ENCODE data around the gene POU2AF3. TPM values are rescaled to one million over a fixed set of nuclear protein-coding genes. Genes with fewer than 3 reads are reported as not detected.
"Not testable (repeated sequence)": the region's sequence is repeated elsewhere in the genome, so short reads cannot be mapped to it uniquely, and the experiment has no call there.

POU2AF3 gene, protein sequence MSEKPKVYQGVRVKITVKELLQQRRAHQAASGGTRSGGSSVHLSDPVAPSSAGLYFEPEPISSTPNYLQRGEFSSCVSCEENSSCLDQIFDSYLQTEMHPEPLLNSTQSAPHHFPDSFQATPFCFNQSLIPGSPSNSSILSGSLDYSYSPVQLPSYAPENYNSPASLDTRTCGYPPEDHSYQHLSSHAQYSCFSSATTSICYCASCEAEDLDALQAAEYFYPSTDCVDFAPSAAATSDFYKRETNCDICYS
- total RNA-seq = not detected

DNA sequence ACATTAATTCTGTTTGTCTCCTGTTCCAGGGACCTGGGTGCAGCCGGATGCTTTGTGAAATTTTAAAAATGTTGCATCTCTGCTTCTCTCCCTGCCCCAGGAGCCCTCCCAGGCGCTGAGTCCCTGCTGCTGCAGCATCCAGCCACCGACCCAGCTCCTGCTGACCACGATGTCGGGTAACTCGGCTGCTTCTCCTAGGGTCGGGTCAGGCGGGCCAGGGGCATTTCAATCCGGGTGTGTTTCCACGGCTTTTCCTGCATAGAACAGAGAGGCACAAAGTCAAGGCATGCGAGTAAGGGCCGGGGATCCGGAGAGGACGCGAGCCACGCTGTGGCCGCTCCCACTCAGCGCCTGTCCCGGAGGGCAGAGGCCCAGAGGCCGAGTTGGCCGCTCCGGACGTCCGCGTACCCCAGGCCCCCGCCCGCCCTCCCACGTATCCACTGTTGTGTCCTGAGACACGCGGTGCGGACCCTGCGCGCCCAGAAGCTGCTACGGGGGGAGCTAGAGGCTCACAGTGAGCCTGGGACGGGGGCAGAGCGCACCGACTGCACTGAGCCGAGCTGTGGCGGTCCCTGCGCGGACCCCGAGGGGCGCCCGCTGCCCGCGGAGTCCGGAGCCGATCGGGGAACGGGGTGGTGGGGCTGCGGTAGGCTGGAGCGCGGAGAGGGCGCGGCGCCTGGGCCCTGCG is at the start of gene POU2AF3:
POU2AF3 (plus strand) TSS at position 134 of the 688 bp plus-strand sequence; CDS start at position 170, 36 bp downstream.
- Histone ChIP-seq H3K9me3 (ENCODE audit: low read depth, low read length) (no peaks in the 10 kb centered on the region), H3K27me3 (ENCODE audit: insufficient read depth, low read length) (peaks cover 26% of the 10 kb centered on the region), H3K4me1 (ENCODE audit: insufficient read depth, low read length) (peaks cover 4% of the 10 kb centered on the region), H3K4me3 (ENCODE audit: low read length) (peak within 1 kb of the TSS; percentile 30)

DNA sequence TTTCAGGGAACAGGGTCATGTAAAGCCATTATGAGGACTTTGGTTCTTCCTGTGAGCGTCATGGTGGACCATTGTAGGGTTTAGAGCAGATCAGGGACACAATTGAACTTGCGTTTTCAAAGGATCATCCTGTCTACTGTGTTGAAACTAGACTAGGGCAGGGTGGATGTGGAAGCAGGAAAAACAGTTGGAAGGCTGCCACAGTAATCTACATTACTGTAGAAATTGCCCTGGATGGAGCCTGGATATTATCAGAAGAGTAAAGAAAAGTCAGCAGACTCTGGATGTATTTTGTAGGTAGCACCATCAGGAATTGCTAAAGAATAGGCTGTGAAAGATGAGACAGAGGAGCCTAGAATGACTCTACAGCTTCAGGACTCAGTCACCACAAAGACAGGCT is 47.4 kb upstream of the POU2AF3 start:
- no peaks in the 10 kb centered on the region for H3K9me3 ChIP-seq (ENCODE audit: low read depth, low read length)
- peaks cover 8% of the 10 kb centered on the region for H3K27me3 ChIP-seq (ENCODE audit: insufficient read depth, low read length)
- no peaks in the 10 kb centered on the region for H3K4me1 ChIP-seq (ENCODE audit: insufficient read depth, low read length)
- H3K4me3 ChIP-seq (ENCODE audit: low read length) = no peak overlapping the region

DNA sequence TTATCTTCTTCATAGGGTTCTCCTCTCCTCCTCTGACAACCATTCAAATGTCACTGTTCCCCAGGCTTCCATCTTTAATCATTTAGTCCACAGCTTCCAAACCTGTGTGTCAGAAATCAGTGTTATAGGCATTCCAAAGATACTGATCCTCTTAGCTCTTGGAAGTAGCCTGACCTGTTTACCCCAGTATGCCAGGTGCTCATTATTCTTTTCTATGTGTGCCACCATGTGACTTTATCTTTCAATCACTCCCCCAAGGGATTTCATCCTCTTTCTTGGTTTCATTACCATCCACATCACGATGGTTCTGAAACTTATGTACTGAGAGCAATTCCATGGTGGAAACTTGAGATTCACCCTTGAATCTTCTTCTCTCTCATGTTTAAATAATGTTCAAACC is 45.2 kb upstream of the POU2AF3 start:
- Histone ChIP-seq H3K4me3 (ENCODE audit: low read length) (no peak overlapping the region), H3K4me1 (ENCODE audit: insufficient read depth, low read length) (no peaks in the 10 kb centered on the region), H3K9me3 (ENCODE audit: low read depth, low read length) (no peaks in the 10 kb centered on the region), H3K27me3 (ENCODE audit: insufficient read depth, low read length) (peaks cover 1% of the 10 kb centered on the region)

DNA sequence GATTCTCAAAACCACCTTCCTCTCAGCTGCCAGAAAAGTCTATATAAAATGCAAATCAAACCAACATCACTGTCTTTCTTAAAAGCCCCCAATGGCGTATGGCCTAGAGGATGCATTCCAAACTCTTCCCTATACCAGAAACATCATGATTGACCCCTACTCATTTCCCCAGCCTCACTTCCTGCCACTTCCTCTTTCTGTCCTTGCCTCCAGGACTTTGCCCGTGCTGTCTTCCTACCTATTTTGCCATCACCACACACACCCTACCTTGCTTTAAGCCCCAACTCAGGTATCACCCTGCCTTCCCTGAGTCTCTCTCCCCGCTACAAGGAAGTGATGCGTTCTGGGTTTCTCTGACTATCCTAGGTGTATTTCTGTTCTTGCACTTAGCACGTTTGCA is 44.7 kb upstream of the POU2AF3 start:
- no peak overlapping the region for H3K4me3 ChIP-seq (ENCODE audit: low read length)
- H3K9me3 ChIP-seq (ENCODE audit: low read depth, low read length) = no peaks in the 10 kb centered on the region
- no peaks in the 10 kb centered on the region for H3K4me1 ChIP-seq (ENCODE audit: insufficient read depth, low read length)
- H3K27me3 ChIP-seq (ENCODE audit: insufficient read depth, low read length) = no peaks in the 10 kb centered on the region

DNA sequence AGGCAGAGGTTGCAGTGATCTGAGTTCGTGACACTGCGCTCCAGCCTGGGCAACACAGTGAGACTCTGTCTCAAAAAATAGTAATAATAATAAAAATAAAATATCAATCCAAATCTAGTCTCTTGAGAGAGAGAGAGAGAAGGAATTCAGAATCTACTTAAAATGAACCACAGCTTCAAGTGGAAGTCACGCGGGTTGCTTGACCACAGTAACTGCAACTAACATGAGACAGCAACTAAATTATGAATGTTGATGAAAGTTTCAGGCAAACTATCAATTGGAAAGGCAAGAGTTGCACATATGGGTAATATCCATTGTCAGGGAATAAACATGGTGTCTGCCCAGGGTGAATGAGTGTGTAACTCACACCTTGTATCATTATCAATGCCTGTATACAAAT is 40.3 kb upstream of the POU2AF3 start:
- H3K9me3 ChIP-seq (ENCODE audit: low read depth, low read length) = no peaks in the 10 kb centered on the region
- no peaks in the 10 kb centered on the region for H3K4me1 ChIP-seq (ENCODE audit: insufficient read depth, low read length)
- H3K27me3 ChIP-seq (ENCODE audit: insufficient read depth, low read length) = peaks cover 5% of the 10 kb centered on the region
- H3K4me3 ChIP-seq (ENCODE audit: low read length) = no peak overlapping the region

DNA sequence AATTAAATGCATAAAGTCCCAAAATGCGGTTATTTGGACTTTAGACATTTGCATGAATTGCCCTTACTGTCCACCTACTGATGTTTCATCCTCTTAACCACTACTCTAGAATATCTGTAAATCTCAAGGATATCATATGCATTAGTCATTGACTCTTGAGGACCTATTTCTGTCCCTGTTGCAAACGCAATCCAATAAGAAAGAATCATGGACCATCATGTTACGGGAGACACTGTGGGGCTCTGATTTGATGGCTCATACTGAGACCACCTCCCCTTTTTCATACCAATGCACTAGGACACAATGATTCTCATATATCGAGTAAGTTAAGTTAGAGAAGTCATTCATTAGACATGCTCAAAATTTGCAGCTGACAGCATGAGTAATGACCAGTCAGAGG is 38.5 kb upstream of the POU2AF3 start:
- Histone ChIP-seq H3K4me3 (ENCODE audit: low read length) (no peak overlapping the region), H3K27me3 (ENCODE audit: insufficient read depth, low read length) (peaks cover 5% of the 10 kb centered on the region), H3K9me3 (ENCODE audit: low read depth, low read length) (no peaks in the 10 kb centered on the region)

DNA sequence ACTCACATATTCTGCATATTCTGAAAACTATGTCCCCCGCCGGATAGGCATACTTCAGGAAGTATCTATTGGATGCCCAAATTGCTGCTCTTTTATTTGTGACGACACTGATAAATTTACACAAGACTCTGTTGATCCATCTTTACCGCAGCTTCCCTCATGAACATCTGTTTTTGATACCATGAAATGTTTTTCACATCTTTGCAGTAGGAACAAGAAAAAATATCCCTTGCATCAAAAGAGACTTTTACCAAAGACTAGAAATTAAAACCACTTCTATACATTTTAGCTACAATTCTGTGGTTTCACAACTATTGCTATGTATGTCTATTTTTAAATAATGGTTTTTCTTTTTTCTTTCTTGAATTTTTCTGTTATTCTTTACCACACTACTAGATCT is 37.5 kb upstream of the POU2AF3 start:
- Histone ChIP-seq H3K9me3 (ENCODE audit: low read depth, low read length) (no peaks in the 10 kb centered on the region), H3K4me1 (ENCODE audit: insufficient read depth, low read length) (no peaks in the 10 kb centered on the region), H3K4me3 (ENCODE audit: low read length) (no peak overlapping the region), H3K27me3 (ENCODE audit: insufficient read depth, low read length) (peaks cover 5% of the 10 kb centered on the region)

More for the DNA sequence above, 38.5 kb upstream of the POU2AF3 start:
- H3K4me1 ChIP-seq (ENCODE audit: insufficient read depth, low read length) = no peaks in the 10 kb centered on the region

DNA sequence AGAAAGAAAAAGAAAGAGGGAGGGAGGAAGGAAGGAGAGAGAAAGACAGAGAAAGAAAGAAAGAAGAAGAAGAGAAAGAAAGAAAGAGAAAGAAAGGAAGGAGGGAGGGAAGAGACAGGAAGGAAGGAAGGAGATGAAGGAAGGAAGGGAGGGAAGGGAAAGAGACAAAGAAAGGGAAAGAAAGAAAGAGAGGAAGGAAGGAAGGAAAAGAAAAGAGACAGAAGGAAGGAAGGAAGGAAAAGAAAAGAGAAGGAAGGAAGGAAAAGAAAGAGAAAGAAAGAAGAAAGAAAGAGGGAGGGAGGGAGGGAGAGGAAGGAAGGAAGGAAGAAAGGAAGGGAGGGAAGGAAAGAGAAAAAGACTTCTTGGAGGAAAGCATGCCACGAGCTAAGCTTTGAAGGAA is 33.7 kb upstream of the POU2AF3 start:
- H3K4me1 ChIP-seq (ENCODE audit: insufficient read depth, low read length) = no peaks in the 10 kb centered on the region
- H3K27me3 ChIP-seq (ENCODE audit: insufficient read depth, low read length) = peaks cover 5% of the 10 kb centered on the region
- no peaks in the 10 kb centered on the region for H3K9me3 ChIP-seq (ENCODE audit: low read depth, low read length)

DNA sequence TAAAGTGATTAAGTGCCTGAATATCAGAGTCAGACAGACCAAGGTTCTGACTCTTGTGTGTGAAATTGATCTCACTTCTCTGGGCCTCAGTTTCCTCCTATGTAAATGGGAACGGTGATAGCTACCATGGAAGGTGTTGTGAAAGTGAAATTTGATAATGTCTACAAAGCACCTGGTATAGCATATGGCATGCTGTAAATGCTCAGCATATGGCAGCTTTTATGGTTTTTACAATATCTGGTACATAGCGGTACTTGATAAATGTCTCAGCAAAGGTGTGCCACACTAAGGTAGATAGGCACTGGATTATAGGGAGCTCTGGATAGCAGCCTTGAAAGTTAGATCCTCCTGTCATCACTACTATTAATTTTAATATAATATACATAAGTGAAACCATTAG is 32.9 kb upstream of the POU2AF3 start:
- Histone ChIP-seq H3K4me1 (ENCODE audit: insufficient read depth, low read length) (no peaks in the 10 kb centered on the region), H3K9me3 (ENCODE audit: low read depth, low read length) (no peaks in the 10 kb centered on the region), H3K4me3 (ENCODE audit: low read length) (no peak overlapping the region), H3K27me3 (ENCODE audit: insufficient read depth, low read length) (peaks cover 5% of the 10 kb centered on the region)

More for the DNA sequence above, 33.7 kb upstream of the POU2AF3 start:
- no peak overlapping the region for H3K4me3 ChIP-seq (ENCODE audit: low read length)

DNA sequence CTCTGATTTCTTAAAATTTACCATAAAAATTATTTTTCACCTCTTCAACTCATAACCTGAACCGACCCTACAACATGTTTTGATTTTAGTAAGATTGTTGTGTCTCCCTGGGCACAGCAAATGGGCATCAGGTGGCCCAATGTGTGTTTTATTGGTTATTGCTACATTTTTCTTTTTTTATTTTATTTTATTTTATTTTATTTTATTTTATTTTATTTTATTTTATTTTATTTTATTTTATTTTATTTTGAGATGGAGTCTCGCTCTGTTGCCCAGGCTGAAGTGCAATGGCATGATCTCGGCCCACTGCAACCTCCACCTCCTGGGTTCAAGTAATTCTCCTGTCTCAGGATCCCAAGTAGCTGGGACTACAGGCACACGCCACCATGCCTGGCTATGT is 30.0 kb upstream of the POU2AF3 start:
- not testable (repeated sequence) for H3K9me3 ChIP-seq (ENCODE audit: low read depth, low read length); H3K27me3 ChIP-seq (ENCODE audit: insufficient read depth, low read length); H3K4me3 ChIP-seq (ENCODE audit: low read length); H3K4me1 ChIP-seq (ENCODE audit: insufficient read depth, low read length)

DNA sequence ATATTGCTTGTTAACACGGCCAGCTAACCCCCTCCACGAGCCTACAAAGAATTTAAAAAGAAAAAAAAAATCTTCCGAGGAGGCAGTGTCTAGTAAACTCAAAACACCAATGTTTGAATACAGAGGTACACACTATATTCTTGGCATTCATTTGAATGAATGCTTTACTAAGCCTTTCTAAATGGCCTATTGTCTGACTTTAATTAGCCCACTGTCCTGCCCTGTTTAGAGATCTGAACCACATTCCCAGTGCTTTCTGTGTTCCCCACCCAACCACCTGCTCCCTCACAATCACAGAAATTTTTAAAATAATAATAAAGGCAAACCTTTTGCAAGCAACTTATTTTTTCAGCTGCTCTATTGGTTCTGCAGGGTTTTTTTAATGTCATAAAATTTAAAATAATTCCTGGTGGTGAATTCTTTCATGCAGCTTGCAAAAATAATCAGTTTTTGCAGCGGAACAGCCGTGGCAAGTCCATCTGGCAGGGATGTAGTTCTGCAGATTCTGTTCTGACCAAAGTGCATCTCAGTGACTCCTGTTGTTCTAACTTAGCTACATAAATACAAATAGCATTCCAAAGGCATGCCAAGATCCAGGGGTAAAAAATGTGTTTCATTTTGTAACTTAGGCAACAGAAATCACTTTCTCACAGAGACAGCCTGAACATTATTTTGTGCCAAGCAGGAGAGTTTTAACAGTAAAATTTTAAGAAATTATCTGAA is 29.0 kb upstream of the POU2AF3 start:
- Histone ChIP-seq H3K9me3 (ENCODE audit: low read depth, low read length) (no peaks in the 10 kb centered on the region), H3K27me3 (ENCODE audit: insufficient read depth, low read length) (no peaks in the 10 kb centered on the region), H3K4me3 (ENCODE audit: low read length) (no peak overlapping the region), H3K4me1 (ENCODE audit: insufficient read depth, low read length) (no peaks in the 10 kb centered on the region)

DNA sequence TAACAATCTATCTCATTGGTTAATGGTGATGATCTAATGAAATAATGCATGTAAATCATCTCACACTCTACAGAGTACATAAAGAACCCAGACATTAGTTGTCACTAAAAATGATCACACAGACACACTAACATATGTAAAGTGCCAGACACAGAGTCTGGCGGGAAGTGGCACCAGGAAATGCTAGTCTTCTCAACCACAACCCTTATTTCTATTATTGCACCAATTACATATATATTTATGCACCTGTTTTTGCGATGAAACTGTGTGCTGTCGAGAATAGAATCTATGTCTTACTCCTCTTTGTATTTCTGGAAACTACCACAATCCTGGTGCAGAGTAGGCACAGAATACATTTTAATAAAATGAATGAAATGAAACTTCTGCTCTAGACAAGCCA is 25.9 kb upstream of the POU2AF3 start:
- Histone ChIP-seq H3K27me3 (ENCODE audit: insufficient read depth, low read length) (no peaks in the 10 kb centered on the region), H3K9me3 (ENCODE audit: low read depth, low read length) (no peaks in the 10 kb centered on the region)

DNA sequence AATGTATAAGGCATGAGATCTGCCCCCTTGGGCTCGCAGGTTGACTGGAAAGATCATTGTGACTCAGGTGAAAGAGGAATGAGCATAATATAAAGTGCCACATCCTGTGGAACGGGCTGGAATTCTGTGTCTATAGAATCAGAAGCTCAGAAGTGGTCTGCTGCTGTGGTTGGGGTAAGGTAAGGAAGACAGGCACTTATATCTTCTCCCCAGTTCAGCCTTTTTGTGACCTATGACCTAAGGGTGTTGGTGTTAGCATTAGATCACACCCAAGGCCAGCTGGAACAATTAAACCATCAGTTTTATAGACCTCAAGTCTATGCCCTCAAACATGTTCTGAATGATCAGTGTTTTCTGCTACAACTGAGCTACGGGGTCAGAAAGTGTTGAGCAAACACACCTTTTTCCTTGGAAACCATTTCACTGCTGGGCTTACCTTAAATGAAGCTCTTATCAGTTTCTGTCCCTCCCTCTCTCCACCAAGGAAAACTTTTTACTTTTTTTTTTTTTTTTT is 15.7 kb upstream of the POU2AF3 start:
- no peak overlapping the region for H3K4me3 ChIP-seq (ENCODE audit: low read length)
- H3K27me3 ChIP-seq (ENCODE audit: insufficient read depth, low read length) = no peaks in the 10 kb centered on the region
- H3K4me1 ChIP-seq (ENCODE audit: insufficient read depth, low read length) = no peaks in the 10 kb centered on the region
- H3K9me3 ChIP-seq (ENCODE audit: low read depth, low read length) = no peaks in the 10 kb centered on the region

More for the DNA sequence above, 25.9 kb upstream of the POU2AF3 start:
- Histone ChIP-seq H3K4me1 (ENCODE audit: insufficient read depth, low read length) (no peaks in the 10 kb centered on the region), H3K4me3 (ENCODE audit: low read length) (no peak overlapping the region)

DNA sequence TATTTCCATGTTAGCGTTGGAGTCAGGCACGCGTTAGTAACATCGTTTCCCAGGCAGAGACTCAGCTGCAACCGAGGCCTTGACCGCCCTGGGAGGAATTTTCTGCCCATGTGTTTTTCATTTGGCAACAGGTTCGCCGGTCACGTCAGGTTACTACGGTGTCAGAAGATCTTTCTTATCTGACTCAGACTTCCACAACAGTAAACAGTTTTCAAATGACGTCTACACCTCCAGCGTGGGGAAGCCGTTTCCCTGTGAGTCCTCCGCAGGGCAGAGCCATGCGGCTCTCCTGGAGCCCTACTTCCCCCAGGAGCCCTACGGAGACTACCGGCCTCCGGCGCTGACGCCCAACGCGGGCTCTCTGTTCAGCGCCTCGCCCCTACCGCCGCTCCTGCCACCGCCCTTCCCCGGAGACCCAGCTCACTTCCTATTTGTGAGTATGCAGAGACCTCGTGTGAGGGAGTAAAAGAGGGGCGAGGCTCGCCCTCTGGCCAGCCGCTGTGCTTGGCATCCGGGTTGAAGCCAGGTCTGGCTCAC is 14.3 kb upstream of the POU2AF3 start:
- Histone ChIP-seq H3K4me3 (ENCODE audit: low read length) (no peak overlapping the region), H3K4me1 (ENCODE audit: insufficient read depth, low read length) (no peaks in the 10 kb centered on the region), H3K27me3 (ENCODE audit: insufficient read depth, low read length) (no peaks in the 10 kb centered on the region), H3K9me3 (ENCODE audit: low read depth, low read length) (no peaks in the 10 kb centered on the region)

All from mononuclear cell (primary cell).